Activated CD8-positive, alpha-beta memory T cell treated with anti-CD3 and anti-CD28 coated beads for 48 hours (primary cell): ENCODE results near the gene ANKRD31.
"Not testable (repeated sequence)": the region's sequence is repeated elsewhere in the genome, so short reads cannot be mapped to it uniquely, and the experiment has no call there.

Experiments used
- DNase-seq, 3 experiments: peaks; one replicate each; pipeline ENCODE4 v3.0.0-alpha.2; 2020; ENCODE audit warnings: low read depth in 2 of 3, low spot score in 2 of 3

The ANKRD31 gene

DNA sequence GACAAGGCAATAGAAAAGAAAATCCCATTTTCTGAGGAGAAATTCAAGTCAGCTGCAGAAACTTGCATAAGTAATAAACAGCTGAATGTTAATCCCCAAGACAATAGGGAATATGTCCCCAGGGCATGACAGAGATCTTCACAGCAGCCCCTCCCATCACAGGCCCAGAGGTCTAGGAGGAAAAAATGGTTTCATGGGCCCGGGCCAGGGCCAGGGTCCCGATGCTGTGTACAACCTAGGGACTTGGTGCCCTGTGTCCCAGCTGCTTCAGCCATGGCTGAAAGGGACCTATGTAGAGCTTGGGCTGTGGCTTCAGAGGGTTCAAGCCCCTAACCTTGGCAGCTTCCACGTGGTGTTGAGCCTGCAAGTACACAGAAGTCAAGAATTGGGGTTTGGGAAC, 75.2 kb downstream of the ANKRD31 start:
- DNase-seq, result not testable (repeated sequence)

- no peak for DNase-seq
These were observed 80.1 kb downstream of the ANKRD31 start for GRCh38 chr5:75156585-75156984.

- DNase-seq, result no peak
These were observed 83.8 kb downstream of the ANKRD31 start for GRCh38 chr5:75152860-75153259.

DNA sequence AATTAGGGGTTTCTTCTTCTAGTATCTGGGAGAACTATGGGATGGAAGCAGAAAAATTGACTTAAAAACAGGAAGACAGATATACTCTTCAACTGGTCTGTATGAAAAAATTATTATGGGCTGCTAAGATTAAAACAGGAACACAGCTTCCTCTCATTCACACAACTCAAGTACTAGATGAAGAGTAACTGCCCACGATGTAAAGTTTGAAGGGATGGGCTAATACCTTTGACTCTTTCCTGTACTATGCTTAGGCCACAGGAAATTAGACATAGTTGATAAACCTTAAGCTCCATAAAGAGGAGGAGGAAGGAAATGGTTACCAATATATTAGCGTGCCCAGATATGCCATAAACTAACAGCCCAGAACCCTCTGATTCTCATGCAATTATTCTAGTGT, 88.6 kb downstream of the ANKRD31 start:
- DNase-seq, result no peak

- DNase-seq, result no peak
These were observed 94.0 kb downstream of the ANKRD31 start for GRCh38 chr5:75142566-75143136.

- DNase-seq, result no peak
These were observed 96.4 kb downstream of the ANKRD31 start for GRCh38 chr5:75140277-75140676.

- no peak for DNase-seq
These were observed 98.0 kb downstream of the ANKRD31 start for GRCh38 chr5:75138689-75139088.

GRCh38 chr5:75130818-75131349, 105.8 kb downstream of the ANKRD31 start:
- DNase-seq, result no peak

DNA sequence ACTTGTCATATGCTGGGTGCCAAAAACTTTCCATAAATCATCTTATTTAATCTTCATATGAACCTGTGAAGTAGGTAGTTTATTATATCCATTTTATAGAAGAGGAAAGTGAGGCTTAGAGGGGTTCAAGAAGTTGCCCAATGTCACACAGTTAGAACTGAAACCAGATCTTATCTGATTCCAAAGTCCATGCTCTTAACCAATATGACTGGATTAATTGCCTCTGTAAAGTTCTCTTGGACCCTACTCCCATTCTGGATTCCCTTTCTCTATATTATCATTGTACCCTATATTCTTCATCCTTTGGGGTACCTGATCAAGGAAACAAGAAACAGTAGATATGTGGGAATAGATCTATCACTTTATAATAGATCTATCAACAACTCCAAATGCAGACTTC, 119.8 kb downstream of the ANKRD31 start:
- no peak for DNase-seq

- DNase-seq, result not testable (repeated sequence)
These were observed 122.4 kb downstream of the ANKRD31 start for GRCh38 chr5:75114311-75114710.

- no peak for DNase-seq
These were observed 123.1 kb downstream of the ANKRD31 start for GRCh38 chr5:75113354-75114113.

GRCh38 chr5:75108931-75109596, 127.6 kb downstream of the ANKRD31 start:
- DNase-seq, result no peak

GRCh38 chr5:75108515-75108914, 128.2 kb downstream of the ANKRD31 start:
- DNase-seq, result no peak

DNA sequence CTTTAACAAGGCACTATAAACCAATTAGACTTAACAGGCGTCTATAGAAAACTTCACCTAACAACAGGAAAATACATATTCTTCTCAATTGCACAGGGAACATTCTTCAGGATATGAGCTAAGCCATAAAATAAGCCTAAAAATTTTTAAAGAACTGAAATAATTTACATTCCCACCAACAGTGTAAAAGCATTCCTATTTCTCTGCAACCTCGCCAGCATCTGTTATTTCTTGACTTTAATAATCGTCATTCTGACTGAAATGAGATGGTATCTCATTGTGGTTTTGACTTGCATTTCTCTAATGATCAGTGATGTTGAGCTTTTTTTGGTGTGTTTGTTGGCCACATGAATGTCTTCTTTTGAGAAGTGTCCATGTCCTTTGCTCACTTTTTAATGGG, 140.7 kb downstream of the ANKRD31 start:
- not testable (repeated sequence) for DNase-seq

- no peak for DNase-seq
These were observed 145.1 kb downstream of the ANKRD31 start for GRCh38 chr5:75091597-75091996.

DNA sequence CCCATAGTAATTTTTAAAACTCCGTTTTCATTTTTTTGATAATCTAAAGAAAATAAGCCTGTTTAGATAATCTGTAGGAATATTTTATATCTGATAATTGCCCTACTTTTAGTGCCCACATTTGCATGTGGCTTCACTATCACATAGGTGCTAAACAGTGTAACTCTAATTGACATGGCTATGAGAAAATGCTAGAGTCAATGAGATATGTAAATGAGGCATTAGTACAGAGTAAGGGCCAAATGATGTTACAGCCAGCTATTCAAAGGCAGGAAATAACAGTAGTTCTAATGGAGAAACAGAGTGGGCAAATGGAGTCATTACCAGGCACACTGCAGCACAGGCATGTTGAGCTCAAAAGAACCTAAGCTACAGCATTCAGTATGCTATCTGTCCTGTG, 147.0 kb downstream of the ANKRD31 start:
- no peak for DNase-seq

- DNase-seq, result no peak
These were observed 147.5 kb downstream of the ANKRD31 start for GRCh38 chr5:75089137-75089536.

DNA sequence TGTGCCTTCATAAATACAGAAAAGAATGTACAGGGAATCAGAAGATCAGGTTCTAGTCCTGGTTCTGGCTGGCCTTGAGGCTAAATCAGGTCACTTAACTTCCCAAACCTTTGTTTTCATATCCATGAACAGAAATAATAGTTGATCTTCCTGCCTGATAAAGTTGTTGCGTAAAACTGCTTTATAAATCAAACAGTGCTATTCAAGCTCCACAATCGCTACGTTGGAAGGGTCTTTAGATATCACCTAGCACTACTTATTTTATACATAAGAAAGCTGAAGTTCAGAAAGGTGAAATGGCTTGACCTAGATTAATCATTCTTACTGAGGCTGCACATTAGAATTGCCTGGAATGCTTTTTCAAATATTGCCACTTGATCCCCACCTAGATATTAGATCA, 148.0 kb downstream of the ANKRD31 start:
- DNase-seq, result no peak

- DNase-seq, result no peak
These were observed 155.2 kb downstream of the ANKRD31 start for GRCh38 chr5:75081510-75081909.

DNA sequence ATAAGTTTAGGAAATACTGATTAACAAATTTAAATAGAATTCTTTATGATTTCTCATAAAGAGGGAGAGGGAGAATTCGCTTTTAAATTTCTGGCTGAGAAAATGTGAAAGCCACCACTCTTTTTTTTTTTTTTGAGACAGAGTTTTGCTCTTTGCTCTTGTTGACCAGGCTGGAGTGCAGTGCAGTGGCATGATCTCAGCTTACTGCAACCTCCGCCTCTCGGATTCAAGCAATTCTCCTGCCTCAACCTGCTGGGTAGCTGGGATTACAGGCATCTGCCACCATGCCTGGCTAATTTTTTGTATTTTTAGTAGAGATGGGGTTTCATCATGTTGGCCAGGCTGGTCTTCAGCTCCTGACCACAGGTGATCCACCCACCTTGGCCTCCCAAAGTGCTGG, 157.3 kb downstream of the ANKRD31 start:
- not testable (repeated sequence) for DNase-seq

DNA sequence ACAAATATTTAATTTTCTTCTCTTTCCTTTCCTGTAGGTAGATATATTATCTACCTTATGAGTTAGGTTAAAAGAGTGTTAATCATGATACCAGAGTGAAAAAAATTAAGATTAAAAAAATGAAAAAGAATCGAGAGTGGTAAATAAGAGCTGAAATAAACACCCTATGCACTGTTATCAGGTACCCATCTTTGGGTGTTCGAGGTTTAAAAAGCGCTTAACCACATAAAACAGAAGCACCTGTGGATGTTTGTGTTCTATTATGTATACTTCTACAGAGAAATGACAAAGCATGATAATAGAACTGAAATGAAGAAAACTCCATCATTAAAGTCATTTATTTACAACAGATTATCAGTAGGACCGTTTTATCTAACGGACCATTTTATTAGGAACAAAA, 158.7 kb downstream of the ANKRD31 start:
- no peak for DNase-seq

- no peak for DNase-seq
These were observed 164.6 kb downstream of the ANKRD31 start for GRCh38 chr5:75072061-75072460.
